Stimulated activated CD8-positive, alpha-beta memory T cell treated with anti-CD3 and anti-CD28 coated beads, Interleukin-12 subunit alpha, Interleukin-12 subunit beta, amount 100 ng/mL, for 24 hours (primary cell): ENCODE measurements around the gene PDIA4.
A peak's percentile ranks its signal among the peaks of the same experiment; 100 is the strongest.
"Not testable (repeated sequence)": the region's sequence is repeated elsewhere in the genome, so short reads cannot be mapped to it uniquely, and the experiment has no call there.

Experiments
- DNase-seq: peaks from one replicate; pipeline ENCODE4 v3.0.0-alpha.2; 2020; ENCODE audit errors: extremely low read depth

PDIA4 gene

GRCh38 chr7:149003560-149004305 lies 24.6 kb downstream of the PDIA4 start:
- no peak for DNase-seq

DNA sequence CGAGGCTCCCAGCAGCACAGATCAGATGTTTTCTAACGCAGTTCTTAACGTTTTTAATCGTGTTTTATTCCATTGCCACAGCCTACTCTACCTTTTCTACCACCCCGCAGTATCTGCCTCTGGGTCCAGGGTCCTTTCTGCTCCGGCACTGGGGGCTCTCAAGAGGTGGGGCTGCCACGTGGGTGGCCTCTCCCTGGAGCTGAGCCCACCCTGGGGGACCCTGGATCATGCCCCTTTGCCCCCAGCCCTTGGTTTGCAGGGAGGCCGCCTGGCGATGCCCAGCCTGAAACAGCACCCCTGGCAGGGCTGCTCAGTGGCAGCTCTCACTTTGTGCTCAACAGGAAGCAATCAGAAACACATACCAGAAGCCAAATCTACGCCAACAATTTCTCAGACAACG lies 25.3 kb downstream of the PDIA4 start:
- DNase-seq = no peak

DNA sequence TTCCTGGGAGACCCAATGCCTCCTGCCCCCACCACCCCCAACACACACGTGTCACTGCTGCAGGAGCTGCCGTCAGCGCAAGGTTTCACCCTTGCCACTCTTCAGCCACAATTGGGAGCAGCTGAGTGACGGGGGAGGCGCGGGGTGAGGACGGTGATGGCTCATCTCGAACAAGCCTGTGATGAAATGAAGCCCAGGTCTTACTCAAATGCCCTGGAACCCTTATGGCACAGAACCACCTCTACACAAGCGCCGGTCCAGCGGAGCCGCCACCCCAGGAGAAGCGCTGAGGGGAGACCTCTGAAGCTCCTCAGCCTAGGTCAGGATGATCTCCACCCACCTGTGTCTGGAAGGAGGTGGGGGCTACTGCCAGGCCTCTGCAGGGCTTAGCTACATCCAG lies 25.7 kb downstream of the PDIA4 start:
- no peak for DNase-seq

GRCh38 chr7:149001427-149002068 lies 26.8 kb downstream of the PDIA4 start:
- DNase-seq = no peak

DNA sequence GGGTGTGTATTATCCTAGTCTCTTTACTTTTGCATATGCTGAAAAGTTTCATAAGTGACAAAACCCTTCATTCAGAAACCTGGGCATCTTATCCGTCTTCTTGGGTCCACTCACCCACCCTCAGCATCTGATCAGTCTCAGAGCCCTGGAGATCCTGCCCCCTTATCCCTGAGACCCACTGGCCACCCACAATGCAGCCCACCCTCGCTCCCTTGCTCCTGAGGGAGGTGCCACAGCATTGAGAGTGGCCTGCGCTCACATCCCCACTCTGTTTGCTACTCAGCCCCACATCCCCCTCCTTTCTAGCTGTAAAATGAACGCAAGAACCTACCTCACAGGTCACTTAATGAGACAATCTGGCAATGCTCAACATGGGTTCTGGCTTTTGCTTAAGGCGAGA lies 27.3 kb downstream of the PDIA4 start:
- no peak for DNase-seq

DNA sequence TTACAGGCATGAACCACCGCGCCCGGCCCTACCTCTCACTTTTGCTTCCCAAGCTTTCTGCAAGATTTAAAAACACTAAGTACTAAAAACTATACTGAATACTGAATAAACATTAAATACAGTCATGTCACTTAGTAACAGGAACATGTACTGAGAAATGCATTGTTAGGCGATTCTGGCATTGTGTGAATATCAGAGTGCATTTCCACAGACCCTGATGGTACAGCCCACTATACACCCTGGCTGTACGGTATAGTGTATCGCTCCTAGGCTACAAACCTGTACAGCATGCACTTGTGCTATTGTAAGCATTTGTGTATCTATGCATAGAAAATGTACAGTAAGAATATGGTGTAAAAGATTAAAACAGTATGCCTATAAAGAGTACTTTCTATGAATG lies 29.1 kb downstream of the PDIA4 start:
- no peak for DNase-seq

DNA sequence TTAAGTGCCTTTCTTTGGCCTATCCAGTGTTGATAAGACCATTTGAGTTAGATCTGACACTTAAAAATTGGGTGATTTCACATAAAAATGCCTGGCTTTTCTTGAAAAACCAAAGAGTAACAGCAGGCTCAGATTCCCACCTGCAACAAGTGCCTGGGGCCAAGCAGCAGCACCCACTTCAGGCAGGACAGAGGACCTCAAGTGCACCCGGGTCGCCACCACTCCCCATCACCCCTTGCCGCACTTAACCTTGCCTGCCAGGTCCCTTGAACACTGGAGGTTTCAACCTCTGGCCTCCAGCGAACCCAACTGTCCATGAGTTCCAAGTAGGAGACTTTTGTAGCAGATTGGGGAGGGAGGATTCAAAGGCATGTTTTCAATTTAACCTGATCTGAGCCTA lies 30.8 kb downstream of the PDIA4 start:
- no peak for DNase-seq

DNA sequence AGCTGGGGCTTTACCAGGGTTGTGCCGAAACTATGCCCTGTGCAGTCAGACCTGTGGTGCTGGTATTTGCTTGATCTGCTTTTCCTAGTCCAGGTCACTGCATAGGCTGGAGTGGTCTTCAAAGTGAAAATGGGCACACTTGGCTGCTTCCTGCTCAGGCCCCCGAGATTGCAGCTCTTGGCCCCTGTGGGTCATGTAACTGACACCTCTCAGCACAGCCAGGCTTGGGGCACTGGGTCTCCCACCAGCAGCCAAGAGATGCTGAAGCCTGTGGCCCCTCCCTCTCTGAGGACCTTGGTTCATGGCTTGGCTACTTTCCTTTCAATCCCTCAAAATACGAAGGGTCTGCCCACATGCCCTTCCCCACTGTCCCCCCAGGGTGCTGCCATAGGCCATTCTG lies 33.7 kb downstream of the PDIA4 start:
- no peak for DNase-seq

DNA sequence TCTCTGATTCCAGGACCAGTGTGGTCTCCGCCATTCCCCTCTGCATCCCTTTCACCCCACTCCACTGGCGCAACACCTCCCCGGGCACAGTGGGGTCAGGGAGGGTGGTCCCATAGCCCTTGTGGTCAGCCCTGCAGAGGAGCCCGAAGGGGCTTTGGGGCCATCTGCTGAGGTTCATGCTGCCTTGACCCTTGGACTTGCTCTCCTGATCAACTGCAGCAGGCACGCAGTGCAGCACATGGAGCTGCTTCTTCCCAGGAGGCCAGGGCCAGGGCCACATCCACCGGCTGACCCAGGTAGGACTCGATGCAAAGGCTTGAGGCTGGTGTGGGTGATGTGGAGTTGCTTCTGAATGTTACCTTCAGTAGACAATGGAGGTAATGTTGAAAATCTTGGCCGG lies 35.1 kb downstream of the PDIA4 start:
- DNase-seq = no peak

GRCh38 chr7:148991536-148991935 lies 36.8 kb downstream of the PDIA4 start:
- no peak for DNase-seq

DNA sequence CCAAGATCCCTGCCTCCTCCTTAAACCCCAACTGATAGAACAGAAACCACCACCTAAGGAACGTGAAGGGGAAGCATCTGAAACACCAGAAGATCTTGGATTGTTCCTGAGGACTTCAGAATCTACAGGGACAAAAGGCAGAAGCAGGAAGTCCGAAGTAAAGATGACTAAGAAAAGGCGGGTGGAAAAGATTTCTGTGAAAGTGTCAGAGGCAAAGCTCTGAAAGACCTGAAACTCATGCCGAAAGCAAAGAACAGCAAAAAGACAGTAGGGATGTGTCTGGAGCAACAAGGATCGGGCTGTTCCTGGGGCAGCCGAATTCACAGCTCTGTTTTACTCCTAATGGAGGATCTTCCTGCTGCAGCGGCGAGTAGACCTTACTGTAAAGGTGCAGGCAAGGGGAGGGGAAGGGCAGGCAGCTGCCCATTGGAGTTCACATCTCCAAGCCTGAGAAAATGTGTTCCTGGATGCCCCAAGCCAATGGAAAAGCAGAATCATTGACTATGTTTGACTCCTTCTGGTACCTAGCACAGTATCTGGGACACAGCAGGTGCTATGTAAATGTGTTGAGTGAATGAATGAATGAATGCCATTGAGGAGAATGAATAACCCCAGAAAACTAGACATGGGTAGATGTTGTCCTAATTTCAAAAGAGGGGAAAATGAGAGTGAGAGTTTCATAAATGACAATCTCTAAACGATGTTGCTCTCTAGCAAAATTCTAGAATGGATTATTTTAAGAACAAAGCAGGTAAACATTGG lies 40.4 kb downstream of the PDIA4 start:
- no peak for DNase-seq

- DNase-seq = peak; percentile 37
Observed at GRCh38 chr7:148987010-148987750, 41.1 kb downstream of the PDIA4 start.

- DNase-seq = no peak
Observed at GRCh38 chr7:148986742-148987009, 41.6 kb downstream of the PDIA4 start.

DNA sequence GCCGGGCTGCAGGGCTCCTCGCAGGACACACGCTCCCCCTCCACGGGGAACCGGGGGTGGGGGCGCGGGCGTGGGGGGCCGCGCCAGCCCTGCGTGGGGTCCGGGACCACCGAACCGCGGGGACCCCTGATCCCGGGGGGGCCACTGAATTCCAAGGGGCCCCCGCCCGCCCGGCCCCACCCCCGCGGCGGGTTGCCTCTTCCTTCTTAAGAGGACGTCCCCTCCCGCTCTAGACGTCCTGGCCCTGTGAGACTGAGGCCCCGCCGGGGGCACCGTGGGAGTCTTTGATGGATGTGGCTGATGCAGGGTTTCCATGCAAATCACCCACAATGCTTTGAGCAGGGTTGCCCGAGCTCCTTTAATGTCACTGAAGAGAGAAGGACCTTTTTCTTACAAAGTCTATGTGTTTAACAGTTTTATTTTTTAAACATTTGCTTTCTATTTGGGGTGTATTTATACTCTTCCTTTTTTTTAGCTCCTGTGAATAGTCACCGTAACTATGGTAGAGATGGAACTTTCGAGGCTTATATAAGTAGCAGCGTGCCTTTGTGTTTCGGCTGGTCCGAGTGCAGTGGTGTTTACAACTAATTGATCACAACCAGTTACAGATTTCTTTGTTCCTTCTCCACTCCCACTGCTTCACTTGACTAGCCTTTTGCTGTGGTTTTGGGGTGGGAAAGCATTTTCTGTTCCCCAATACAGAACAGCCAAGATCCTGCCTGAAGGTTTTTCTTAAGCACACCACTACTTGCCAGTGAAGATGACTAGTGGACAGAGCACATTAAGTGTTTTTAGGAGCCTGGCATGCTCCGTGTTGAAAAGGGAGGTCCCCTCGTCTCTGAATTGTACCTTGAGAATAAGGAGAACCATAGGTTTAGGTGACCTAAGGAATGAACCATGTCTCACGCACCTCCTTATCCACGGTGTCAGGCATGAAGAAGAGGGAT lies 44.8 kb downstream of the PDIA4 start:
- DNase-seq = peak; percentile 70

- DNase-seq = no peak
Observed at GRCh38 chr7:148982654-148983199, 45.6 kb downstream of the PDIA4 start.

DNA sequence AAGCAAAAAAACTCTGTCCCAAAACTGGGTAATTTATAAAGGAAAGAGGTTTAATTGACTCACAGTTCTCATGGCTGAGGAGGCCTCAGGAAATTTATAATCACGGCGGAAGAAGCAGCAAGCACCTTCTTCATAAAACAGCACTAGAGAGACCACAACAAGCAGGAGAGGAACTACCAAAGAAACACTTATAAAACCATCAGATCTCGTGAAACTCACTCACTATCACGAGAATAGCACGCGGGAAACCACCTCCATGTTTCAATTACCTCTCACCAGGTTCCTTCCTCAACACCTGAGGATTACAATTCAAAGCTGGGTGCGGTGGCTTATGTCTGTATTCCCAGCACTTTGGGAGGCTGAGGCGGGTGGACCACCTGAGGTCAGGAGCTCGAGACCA lies 48.5 kb downstream of the PDIA4 start:
- no peak for DNase-seq

- not testable (repeated sequence) for DNase-seq
Observed at GRCh38 chr7:148979072-148979471, 49.2 kb downstream of the PDIA4 start.

DNA sequence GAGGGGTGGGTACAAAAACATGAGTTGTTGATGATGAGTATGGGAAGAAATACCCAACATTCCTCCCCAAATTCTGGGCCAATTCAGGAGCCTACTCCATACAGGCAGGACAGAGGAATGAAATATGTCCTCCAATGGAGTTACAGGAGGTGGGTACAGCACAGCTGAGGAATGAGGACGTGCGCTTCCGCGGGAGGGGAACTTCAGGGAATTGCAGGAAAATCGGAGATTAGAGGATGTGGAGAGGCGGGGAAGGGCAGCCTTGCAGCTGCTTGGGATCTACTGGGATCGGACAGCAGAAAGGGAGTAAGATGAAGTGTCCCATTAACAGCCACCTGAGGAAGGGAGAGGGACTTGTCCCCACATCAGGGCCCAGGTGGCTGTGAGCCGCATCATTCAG lies 50.2 kb downstream of the PDIA4 start:
- DNase-seq = no peak

GRCh38 chr7:148975896-148976295 lies 52.4 kb downstream of the PDIA4 start:
- DNase-seq = no peak

GRCh38 chr7:148973256-148973655 lies 55.0 kb downstream of the PDIA4 start:
- no peak for DNase-seq

DNA sequence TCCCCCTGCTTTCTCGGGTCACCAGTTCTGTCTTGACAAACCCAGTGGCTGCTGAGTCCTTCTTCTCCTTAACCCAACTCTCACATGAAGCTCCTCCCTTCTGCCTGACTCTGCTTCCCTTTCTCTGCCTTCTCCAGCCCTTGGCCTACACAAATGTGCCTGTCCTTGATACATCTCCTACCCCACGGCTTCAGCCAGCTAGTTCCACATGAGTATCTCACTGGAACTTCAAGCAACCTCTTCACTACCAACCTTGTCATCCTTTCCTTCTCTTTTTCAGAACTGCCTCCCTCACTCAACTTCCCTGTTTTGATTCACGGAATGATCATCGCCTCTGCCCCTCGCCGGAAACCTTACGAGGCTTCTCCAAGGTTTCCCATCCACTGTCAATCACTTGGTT lies 55.9 kb downstream of the PDIA4 start:
- no peak for DNase-seq
